AG10803 (cell line): Measurements from ENCODE around the gene ALKBH4.

ENCODE experiments used
- DNase-seq: peaks from one replicate; pipeline ENCODE4 v3.0.0; 2010; ENCODE audit warnings: low read depth
- H3K4me3 ChIP-seq: 2 replicates; pipeline ENCODE4 v1.5.1; 2011; ENCODE audit warnings: mild to moderate bottlenecking, low read length, control low read depth
- TF ChIP-seq, protein P1 (sequence below): conservative IDR thresholded peaks from 2 replicates; pipeline ENCODE4 v1.5.1; 2011; ENCODE audit warnings: mild to moderate bottlenecking, low read length, control low read depth, inconsistent platforms

Gene ALKBH4

GRCh38 chr7:102425639-102426267 is 38.9 kb downstream of the ALKBH4 start:
- no peak for DNase-seq

GRCh38 chr7:102424787-102425218 is 39.9 kb downstream of the ALKBH4 start:
- H3K4me3 ChIP-seq, result no peak overlapping the region
- no peak for DNase-seq
- TF ChIP-seq, protein P1, sequence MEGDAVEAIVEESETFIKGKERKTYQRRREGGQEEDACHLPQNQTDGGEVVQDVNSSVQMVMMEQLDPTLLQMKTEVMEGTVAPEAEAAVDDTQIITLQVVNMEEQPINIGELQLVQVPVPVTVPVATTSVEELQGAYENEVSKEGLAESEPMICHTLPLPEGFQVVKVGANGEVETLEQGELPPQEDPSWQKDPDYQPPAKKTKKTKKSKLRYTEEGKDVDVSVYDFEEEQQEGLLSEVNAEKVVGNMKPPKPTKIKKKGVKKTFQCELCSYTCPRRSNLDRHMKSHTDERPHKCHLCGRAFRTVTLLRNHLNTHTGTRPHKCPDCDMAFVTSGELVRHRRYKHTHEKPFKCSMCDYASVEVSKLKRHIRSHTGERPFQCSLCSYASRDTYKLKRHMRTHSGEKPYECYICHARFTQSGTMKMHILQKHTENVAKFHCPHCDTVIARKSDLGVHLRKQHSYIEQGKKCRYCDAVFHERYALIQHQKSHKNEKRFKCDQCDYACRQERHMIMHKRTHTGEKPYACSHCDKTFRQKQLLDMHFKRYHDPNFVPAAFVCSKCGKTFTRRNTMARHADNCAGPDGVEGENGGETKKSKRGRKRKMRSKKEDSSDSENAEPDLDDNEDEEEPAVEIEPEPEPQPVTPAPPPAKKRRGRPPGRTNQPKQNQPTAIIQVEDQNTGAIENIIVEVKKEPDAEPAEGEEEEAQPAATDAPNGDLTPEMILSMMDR, result no peak

More at GRCh38 chr7:102425639-102426267, 38.9 kb downstream of the ALKBH4 start:
- TF ChIP-seq, protein P1, result no peak
- H3K4me3 ChIP-seq, result no peak overlapping the region

GRCh38 chr7:102424129-102424551 is 40.5 kb downstream of the ALKBH4 start:
- TF ChIP-seq, protein P1, result no peak
- H3K4me3 ChIP-seq, result no peak overlapping the region
- DNase-seq, result no peak

GRCh38 chr7:102421706-102422240 is 42.9 kb downstream of the ALKBH4 start:
- TF ChIP-seq, protein P1, result no peak
- H3K4me3 ChIP-seq, result no peak overlapping the region
- no peak for DNase-seq

DNA sequence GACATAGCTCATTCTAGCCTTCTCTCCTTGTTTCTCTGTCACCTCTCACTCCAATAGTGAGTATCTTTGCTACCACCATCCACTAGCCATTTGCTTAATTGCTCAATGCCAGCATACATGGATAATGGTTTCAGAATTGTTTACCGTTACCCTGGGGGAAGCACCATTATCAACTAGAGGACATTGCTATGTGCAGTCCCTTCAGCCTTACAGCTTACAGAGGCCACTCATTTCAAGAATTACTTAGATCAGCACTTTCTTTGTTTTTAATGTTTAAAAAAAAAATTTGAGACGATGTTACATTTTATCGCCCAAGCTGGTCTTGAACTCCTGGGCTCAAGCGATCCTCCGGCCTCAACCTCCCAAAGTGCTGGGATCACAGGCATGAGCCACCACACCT is 46.1 kb downstream of the ALKBH4 start:
- TF ChIP-seq, protein P1, result no peak
- no peak for DNase-seq
- no peak overlapping the region for H3K4me3 ChIP-seq

DNA sequence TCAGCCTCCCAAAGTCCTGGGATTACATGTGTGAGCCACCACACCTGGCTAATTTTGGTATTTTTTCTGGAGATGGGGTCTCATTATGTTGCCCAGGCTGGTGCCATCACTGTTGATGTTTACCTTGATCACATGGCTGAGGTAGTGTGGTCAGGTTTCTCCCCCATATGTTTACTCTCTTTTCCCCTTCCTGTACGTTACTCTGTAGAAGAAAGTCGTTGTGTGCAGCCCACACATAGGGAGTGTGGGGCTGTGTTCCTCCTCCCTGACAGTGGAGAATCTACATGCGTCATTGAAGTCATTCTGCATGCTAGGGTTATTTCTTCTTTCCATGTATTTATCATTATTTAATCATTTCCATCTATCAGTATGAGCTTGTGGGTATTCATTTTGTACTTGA is 47.6 kb downstream of the ALKBH4 start:
- DNase-seq, result no peak
- H3K4me3 ChIP-seq, result no peak overlapping the region
- TF ChIP-seq, protein P1, result no peak

- no peak overlapping the region for H3K4me3 ChIP-seq
- TF ChIP-seq, protein P1, result no peak
- DNase-seq, result no peak
These were observed 48.3 kb downstream of the ALKBH4 start for GRCh38 chr7:102416406-102416805.
